Measurements from ENCODE around the gene ATP6V0C.

- TF ChIP-seq CTCF (IDR thresholded peaks at IDR 0.05; ENCODE audit: low read length) (no peak), EZH2 (optimal IDR thresholded peaks at IDR 0.05; ENCODE audit: low read depth, low read length) (no peak)
Measured at GRCh38 chr16:2530629-2531318, 17.0 kb downstream of the ATP6V0C start.

All from MM.1S (cell line).